ENCODE results near the gene DMBX1. TPM values are rescaled to one million over a fixed set of nuclear protein-coding genes. Genes with fewer than 3 reads are reported as not detected.

Gene DMBX1
- total and polyA plus RNA-seq, 2 of the 13 experiments (the other 11 are each of a cell fraction or from before 2014, with no cell fraction given) = not detected

DNA sequence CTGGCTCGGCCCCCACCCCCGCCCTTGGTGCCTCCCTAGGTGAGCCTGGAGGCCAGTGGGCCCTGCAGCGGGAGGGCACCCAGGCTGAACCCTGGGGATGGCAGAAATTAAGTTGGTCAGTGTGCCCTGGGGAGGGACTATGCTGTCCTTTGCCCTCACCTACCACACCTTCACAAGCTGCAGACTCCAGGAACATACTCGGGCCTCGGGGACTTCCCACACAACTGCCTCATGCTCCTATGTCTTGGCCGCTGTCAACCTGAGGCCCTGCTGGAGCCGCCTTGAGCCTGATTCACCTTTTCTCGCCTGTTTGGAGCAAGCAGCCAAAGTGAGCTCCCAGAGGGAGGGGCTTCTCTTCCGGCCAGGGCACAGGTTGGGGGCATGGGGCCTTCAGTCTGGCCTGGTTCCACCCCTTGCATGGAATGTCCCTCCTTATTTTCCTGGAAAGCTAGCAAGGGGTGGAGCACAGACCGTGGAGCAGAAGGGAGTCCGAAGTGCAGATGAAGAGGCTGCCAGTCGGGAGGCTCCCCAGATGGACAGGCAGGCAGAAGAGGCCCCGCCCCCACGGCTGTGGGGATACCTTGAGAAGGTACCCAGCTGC, 37.2 kb downstream of the DMBX1 start (continued):
- peak; percentile 44 for TF ChIP-seq XRCC5 (optimal IDR thresholded peaks at IDR 0.05; ENCODE audit: low read length)
- TF ChIP-seq SP140L (CRISPR knock-in tag; IDR thresholded peaks at IDR 0.05; ENCODE audit: borderline replicate concordance) = no peak
- no peak for TF ChIP-seq HCFC1 (IDR thresholded peaks at IDR 0.05; ENCODE audit: low read depth, low read length)
- TF ChIP-seq ZNF543 (CRISPR knock-in tag; IDR thresholded peaks at IDR 0.05) = no peak
- no peak for TF ChIP-seq MIER3 (CRISPR knock-in tag; IDR thresholded peaks at IDR 0.05; ENCODE audit: borderline replicate concordance)
- 0 out of 2 replicates have a peak, but pooled peaks have one; percentile 35 for TF ChIP-seq HDAC1 (CRISPR knock-in tag; IDR thresholded peaks at IDR 0.05)
- TF ChIP-seq, protein P1, sequence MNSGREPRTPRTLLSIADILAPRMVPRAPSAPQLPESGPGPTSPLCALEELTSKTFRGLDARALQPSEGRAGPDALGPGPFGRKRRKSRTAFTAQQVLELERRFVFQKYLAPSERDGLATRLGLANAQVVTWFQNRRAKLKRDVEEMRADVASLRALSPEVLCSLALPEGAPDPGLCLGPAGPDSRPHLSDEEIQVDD (CRISPR knock-in tag; IDR thresholded peaks at IDR 0.05; ENCODE audit: borderline replicate concordance) = no peak

DNA sequence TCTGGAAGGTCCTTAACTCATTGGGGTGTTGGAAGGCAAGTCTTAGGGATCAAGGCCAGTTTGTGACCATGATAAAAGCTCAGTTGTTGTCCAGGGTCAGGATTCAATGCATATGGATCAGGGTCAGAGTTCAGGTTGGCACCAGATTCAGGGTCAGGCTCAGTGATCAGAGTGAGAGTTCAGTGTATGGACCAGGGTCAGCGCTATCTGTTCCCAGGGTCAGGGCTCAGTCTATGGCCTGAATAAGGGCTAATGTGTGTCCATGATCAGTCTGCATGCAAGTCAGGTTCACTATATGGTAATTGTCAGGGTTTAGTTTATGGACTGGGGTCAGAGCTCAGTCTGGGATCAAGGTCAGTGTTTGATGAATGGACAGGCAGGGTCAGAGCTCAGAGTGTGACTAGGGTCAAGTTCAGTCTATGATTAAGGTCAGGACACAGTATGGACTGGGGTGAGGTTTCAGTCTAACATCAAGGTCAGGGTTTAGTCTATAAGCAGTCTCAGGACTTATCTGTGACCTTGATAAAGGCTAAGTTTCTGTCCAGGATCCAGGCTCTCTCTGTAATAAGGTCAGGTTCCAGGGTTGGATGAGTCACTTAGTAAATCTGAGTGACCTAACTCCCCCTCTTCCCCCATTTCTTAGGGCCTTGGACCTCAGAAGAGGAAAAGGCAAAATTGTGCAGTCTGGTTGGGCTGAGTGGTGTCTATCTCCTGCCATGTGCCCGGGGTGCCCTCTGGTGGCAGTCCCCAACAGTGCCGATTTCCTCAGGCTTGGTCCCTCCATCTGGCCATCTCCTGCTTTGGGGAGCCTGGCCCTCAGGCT, 38.0 kb downstream of the DMBX1 start:
- in situ Hi-C loops (cut with HindIII; ENCODE audit: extremely low pct_ligation_motif_present, low pct_unique_long_range_greater_than_20kb) (loop anchor here (5.0 kb wide), 2 partner anchors 50 to 80 kb away; no protein-coding TSS in a partner anchor), intact Hi-C loops (cut with micrococcal nuclease; ENCODE audit: unreplicated experiment) (loop anchor here (1.0 kb wide), 2 partner anchors 50 to 80 kb away; no protein-coding TSS in a partner anchor)
- peaks cover 6 to 53% of the 10 kb centered on the region in 2 experiments; a peak in 3 of 5 replicates for H3K27me3 ChIP-seq (ENCODE audit: control insufficient read depth in 1 of 2, insufficient read depth in 2 of 2, low read length in 2 of 2)
- ChIA-PET POLR2A (interaction anchor here (1.8 kb wide), 1 partner anchor 7 kb away, joined by 5 read pairs; a partner anchor contains a TSS), CTCF (ENCODE audit: low intra/inter-chr PET ratio, low total read pairs) (interaction anchor here (0.8 to 3.3 kb wide), 8 partner anchors 39 to 121 kb away, joined by 3 to 51 read pairs (median 5); no protein-coding TSS in a partner anchor)
- peaks cover 23% of the 10 kb centered on the region for H3K4me1 ChIP-seq (ENCODE audit: insufficient read depth, low read length)
- DNase-seq (ENCODE audit: low spot score) = peak; percentile 45
- H3K27ac ChIP-seq (ENCODE audit: extremely low read length, insufficient read depth, low read length) = no peak overlapping the region
- peak; percentile 79 for FAIRE-seq
- no peak overlapping the region; the same call in 1 of the 2 replicates for H3K4me2 ChIP-seq (ENCODE audit: low read depth, low read length)
- no peak overlapping the region for H2AFZ ChIP-seq (ENCODE audit: low read length)
- peaks cover 8% of the 10 kb centered on the region for H4K20me1 ChIP-seq (ENCODE audit: insufficient read depth, low read length)
- H3K9me3 ChIP-seq (ENCODE audit: low read length) = no peaks in the 10 kb centered on the region
- 0% methylated on average over 1 of the region's 3 CpGs for WGBS (ENCODE audit: low lambda C conversion rate)
- H3K9ac ChIP-seq (ENCODE audit: insufficient read depth, low read depth, low read length) = no peak overlapping the region
- BruUV-seq (replicated peaks) = no TSS peak
- no peaks in the 10 kb centered on the region for H3K36me3 ChIP-seq (replicated peaks in 1 of 2; ENCODE audit: control insufficient read depth in 1 of 2, insufficient read depth in 2 of 2, low read length in 2 of 2)
- no peaks in the 10 kb centered on the region for H3K79me2 ChIP-seq (ENCODE audit: insufficient read depth, low read length)
- no peak overlapping the region for H3K4me3 ChIP-seq (replicated peaks in 1 of 3; ENCODE audit: insufficient read depth in 1 of 3, low read depth in 2 of 3, low read length in 3 of 3)
- ATAC-seq = peak; percentile 82
- TF ChIP-seq NFKB2 (CRISPR knock-in tag; IDR thresholded peaks at IDR 0.05; ENCODE audit: borderline replicate concordance) (0 out of 2 replicates have a peak, but pooled peaks have one; percentile 55), NCOR1 (IDR thresholded peaks at IDR 0.05; ENCODE audit: borderline replicate concordance, low read length) (peak; percentile 82), MLLT10 (CRISPR knock-in tag; IDR thresholded peaks at IDR 0.05) (no peak), SMC3 (IDR thresholded peaks at IDR 0.05; ENCODE audit: low read length) (peak; percentile 92), BORCS8-MEF2B (CRISPR knock-in tag; IDR thresholded peaks at IDR 0.05) (no peak), ZFP90 (CRISPR knock-in tag; IDR thresholded peaks at IDR 0.05; ENCODE audit: borderline replicate concordance) (no peak), RAD21 (CRISPR knock-in tag; IDR thresholded peaks at IDR 0.05) (peak; percentile 90), STAG1 (CRISPR knock-in tag; IDR thresholded peaks at IDR 0.05) (peak; percentile 95)
- TF ChIP-seq, protein P2, sequence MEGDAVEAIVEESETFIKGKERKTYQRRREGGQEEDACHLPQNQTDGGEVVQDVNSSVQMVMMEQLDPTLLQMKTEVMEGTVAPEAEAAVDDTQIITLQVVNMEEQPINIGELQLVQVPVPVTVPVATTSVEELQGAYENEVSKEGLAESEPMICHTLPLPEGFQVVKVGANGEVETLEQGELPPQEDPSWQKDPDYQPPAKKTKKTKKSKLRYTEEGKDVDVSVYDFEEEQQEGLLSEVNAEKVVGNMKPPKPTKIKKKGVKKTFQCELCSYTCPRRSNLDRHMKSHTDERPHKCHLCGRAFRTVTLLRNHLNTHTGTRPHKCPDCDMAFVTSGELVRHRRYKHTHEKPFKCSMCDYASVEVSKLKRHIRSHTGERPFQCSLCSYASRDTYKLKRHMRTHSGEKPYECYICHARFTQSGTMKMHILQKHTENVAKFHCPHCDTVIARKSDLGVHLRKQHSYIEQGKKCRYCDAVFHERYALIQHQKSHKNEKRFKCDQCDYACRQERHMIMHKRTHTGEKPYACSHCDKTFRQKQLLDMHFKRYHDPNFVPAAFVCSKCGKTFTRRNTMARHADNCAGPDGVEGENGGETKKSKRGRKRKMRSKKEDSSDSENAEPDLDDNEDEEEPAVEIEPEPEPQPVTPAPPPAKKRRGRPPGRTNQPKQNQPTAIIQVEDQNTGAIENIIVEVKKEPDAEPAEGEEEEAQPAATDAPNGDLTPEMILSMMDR (CRISPR knock-in tag; IDR thresholded peaks at IDR 0.05) = peak; percentile 95
- TF ChIP-seq, protein P3, sequence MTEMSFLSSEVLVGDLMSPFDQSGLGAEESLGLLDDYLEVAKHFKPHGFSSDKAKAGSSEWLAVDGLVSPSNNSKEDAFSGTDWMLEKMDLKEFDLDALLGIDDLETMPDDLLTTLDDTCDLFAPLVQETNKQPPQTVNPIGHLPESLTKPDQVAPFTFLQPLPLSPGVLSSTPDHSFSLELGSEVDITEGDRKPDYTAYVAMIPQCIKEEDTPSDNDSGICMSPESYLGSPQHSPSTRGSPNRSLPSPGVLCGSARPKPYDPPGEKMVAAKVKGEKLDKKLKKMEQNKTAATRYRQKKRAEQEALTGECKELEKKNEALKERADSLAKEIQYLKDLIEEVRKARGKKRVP (CRISPR knock-in tag; IDR thresholded peaks at IDR 0.05) = no peak
- TF ChIP-seq, protein P4, sequence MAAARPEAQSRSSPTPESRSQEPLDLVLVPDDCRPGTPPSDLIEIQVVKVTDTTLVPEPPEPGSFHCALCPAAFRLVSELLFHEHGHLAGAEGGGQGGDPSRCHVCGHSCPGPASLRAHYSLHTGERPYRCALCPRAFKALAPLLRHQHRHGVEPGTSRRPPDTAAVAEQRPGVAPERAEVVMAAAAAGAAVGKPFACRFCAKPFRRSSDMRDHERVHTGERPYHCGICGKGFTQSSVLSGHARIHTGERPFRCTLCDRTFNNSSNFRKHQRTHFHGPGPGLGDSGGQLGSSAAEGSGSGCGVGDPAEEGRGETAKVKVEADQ (CRISPR knock-in tag; IDR thresholded peaks at IDR 0.05; ENCODE audit: borderline replicate concordance) = no peak
